Left kidney (tissue), 1 donor: ENCODE measurements around the gene PTGER4. TPM values are rescaled to one million over a fixed set of nuclear protein-coding genes. Genes with fewer than 3 reads are reported as not detected.

Experiments
- polyA plus RNA-seq: library from polyadenylated mRNA; unstranded; fragments of 120-200 nt; gene quantifications from one replicate; pipeline ENCODE4 v1.2.1, GENCODE V29; 2013; ENCODE audit not compliant: insufficient read length

PTGER4 gene
- polyA plus RNA-seq, 1 donor = 10.3 TPM

Other genes with a start within 250 kb of the PTGER4 start
- 39.5 TPM for gene TTC33, start 76.0 kb downstream of the PTGER4 start, polyA plus RNA-seq
- 106 TPM for gene PRKAA1, start 118.5 kb downstream of the PTGER4 start, polyA plus RNA-seq
- 1,634 TPM for gene RPL37, start 155.3 kb downstream of the PTGER4 start, polyA plus RNA-seq
- 3.1 TPM for gene CARD6, start 161.5 kb downstream of the PTGER4 start, polyA plus RNA-seq
- 148 TPM for gene C7, start 229.6 kb downstream of the PTGER4 start, polyA plus RNA-seq